ENCODE measurements around the gene VPS11.
A peak's percentile ranks its signal among the peaks of the same experiment; 100 is the strongest.
"Not testable (repeated sequence)": the region's sequence is repeated elsewhere in the genome, so short reads cannot be mapped to it uniquely, and the experiment has no call there.

Gene VPS11

GRCh38 chr11:119039471-119039870, 28.1 kb upstream of the VPS11 start:
- DNase-seq, result not testable (repeated sequence)

- DNase-seq, result no peak
Measured at GRCh38 chr11:119041821-119042514, 25.6 kb upstream of the VPS11 start.

DNA sequence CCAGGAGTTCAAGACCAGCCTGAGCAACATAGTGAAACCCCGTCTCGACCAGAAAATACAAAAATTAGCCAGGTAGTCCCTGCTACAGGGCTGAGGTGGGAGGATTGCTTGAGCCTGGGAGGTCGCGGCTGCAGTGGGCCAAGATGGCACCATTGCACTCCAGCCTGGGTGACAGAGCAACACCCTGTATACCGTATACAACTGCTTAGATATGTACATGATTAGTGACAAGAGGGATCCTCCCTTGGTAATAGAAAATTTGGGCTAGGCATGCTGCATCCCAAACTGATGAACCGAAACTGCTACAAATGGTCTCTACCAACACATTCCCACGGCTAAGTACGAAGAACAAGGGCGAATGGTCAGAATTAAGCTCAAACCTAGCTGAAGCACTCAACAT, 24.7 kb upstream of the VPS11 start:
- no peak for DNase-seq

DNA sequence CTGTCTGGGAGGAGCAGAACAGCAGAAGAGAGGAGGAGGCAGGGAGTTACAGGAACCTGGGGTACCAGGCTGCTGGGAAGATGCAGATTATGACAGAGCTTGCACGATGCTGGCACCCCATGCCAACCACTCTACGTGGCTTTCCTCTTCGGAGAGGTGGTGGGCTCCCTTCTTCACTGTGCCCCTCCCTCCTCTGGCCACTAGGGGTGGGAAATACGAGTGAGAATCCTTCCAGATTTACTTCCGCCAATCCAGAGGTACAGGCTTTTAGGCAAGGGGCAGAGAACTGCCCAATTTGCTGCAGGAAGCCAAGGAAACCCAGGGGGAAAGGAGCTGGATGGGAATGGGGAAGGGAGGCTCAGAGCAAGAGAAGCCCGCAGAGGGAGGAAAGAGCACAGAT, 22.9 kb upstream of the VPS11 start:
- no peak for DNase-seq

DNA sequence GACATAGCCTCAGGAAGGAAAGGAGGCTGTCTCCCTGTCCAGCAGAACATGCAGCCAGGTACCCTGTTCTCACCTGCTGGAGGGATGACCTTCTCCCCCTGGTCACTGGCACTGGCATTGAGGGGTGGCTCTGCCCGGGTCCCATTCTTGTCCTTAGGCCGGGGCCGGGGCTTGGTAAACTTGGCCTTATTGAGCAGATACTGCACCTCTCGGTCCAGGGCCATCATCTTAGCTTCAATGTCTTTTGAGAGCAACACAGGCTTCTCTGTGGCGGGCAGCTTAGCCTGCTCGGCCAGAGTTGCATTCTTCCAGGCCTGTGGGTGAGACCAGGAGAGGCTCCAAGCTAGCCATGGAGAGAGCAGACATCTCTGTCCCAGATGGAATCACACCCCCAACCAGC, 21.1 kb upstream of the VPS11 start:
- DNase-seq, result no peak

DNA sequence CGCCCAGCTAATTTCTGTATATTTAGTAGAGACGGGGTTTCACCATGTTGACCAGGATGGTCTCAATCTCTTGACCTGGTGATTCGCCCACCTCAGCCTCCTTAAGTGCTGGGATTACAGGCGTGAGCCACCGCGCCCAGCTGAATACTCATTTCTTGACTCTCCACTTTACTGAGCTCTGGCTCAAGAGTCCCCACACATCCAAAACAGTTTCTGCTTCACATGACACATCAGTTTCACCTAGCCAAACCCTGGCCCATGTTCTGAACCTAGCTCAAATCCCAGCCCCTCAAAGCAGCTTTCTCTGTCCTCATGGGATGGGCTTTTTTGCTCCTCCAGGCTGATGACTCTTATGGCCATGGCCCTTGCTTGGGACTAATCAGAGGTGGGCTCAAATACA, 20.4 kb upstream of the VPS11 start:
- DNase-seq, result no peak

GRCh38 chr11:119048644-119049043, 19.0 kb upstream of the VPS11 start:
- no peak for DNase-seq

DNA sequence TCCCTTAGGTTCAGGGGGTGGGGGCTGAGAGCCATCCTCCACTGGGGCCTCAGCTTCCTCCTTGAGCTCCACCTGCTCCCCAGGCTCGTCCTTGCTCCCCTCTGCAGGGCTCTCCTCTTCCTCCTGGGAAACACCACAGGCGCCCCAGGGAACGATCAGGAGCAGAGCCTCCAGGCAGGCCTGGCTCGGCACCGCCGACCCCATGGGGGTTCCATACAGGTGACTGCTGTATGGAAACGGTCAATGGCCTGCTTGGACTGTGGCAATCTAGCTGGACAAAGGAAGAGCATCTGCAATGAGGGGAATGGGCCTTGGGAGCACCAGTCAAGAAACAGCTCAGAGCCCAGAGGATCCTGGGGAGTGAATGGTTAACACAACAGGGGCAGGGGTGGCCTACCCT, 18.5 kb upstream of the VPS11 start:
- no peak for DNase-seq

GRCh38 chr11:119051440-119052162, 16.0 kb upstream of the VPS11 start:
- no peak for DNase-seq

- no peak for DNase-seq
Measured at GRCh38 chr11:119052163-119052814, 15.3 kb upstream of the VPS11 start.

- no peak for DNase-seq
Measured at GRCh38 chr11:119054418-119054817, 13.2 kb upstream of the VPS11 start.

GRCh38 chr11:119055901-119056300, 11.7 kb upstream of the VPS11 start:
- DNase-seq, result no peak

- no peak for DNase-seq
Measured at GRCh38 chr11:119056421-119056999, 11.1 kb upstream of the VPS11 start.

DNA sequence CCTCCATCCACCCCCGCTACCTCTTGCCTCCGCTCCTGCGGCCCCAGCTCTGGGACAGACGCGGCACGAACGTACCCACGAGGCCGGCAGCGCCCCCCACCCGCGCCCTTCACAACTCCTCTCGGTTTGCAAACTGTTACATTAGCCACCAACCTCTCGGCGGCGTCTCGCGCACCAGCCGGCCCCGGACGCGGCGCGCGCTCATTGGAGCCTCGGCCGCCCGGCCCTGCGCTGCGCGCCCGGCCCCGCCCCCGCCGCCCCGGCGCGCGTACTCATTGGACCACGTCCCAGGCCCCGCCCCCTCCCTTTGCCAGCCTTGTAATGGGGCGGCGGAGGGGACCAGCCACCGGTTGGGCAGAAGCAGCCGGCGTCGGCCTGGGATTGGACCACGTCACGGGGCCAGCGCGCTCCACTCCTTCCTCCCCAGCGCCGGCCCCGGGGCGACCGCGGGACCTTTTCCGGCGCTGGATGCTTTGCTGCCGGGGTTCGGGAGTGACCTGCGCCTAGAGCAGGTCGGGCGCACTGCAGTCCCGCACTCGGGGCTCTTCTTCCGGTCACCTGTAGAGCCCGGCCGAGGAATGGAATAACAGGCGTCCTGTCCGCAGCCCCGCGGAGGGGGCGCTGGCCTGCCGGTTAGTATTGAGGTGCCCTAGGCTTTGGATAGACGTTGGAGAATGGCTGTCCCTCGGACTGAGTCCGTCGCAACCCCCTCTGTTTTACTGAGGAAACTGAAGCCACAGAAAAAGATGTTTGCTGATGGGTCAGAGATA, 10.4 kb upstream of the VPS11 start, which contains the start of gene HYOU1:
Gene HYOU1 (minus strand): TSS at position 206 of the 770 bp plus-strand sequence. CDS start 1,045 bp downstream, outside the sequence.
- DNase-seq, result peak; percentile 92

- DNase-seq, result not testable (repeated sequence)
Measured at GRCh38 chr11:119059128-119059527, 8.5 kb upstream of the VPS11 start.

GRCh38 chr11:119061256-119061655, 6.4 kb upstream of the VPS11 start:
- no peak for DNase-seq

- no peak for DNase-seq
Measured at GRCh38 chr11:119062779-119063178, 4.8 kb upstream of the VPS11 start.

DNA sequence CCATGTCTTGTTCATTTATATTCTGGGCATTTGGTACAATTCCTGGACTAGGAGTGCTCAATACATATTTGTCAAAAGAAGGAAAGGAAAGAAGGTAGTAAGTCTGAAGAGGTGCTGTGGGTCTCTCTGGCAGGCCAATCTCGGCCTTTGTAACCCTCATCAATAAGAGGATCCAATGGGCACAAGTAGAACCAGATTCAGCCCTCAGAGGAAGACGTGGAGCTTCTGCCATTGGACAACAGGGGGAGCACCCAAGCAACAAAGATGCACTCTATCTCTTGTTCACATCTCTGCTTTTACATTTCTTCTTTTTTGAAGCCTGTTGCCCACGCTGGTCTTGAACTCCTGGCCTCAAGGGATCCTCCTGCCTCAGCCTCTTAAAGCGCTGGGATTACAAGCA, 2.2 kb upstream of the VPS11 start:
- DNase-seq, result no peak

- no peak for DNase-seq
Measured at GRCh38 chr11:119077839-119078238, 10.2 kb downstream of the VPS11 start.

DNA sequence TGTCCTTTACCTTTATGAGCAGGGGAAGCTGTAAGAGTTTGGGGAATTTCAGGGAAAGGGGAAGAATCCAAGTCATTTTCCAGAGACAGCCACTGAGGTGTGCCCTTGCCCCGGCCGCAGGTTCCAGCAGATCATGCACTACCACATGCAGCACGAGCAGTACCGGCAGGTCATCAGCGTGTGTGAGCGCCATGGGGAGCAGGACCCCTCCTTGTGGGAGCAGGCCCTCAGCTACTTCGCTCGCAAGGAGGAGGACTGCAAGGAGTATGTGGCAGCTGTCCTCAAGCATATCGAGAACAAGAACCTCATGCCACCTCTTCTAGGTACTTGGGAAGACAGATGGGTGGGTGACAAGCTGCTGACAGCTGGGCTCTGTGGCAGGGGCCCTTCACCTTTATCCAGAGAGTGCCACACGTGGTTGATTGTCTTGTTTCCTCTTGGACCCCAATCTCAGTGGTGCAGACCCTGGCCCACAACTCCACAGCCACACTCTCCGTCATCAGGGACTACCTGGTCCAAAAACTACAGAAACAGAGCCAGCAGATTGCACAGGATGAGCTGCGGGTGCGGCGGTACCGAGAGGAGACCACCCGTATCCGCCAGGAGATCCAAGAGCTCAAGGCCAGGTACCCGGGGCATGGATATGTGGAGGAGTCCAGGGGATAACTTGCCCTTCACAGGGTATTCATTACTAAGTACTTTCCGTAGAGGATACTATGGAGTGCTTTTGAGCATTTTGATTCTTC, 11.2 kb downstream of the VPS11 start:
- DNase-seq, result no peak

GRCh38 chr11:119081682-119082260, 14.2 kb downstream of the VPS11 start:
- DNase-seq, result no peak

All from NCI-H2029 (cell line).